HG02678 (cell line): ENCODE results near the gene TEX10.
"Not testable (repeated sequence)": the region's sequence is repeated elsewhere in the genome, so short reads cannot be mapped to it uniquely, and the experiment has no call there.

Experiments
- ATAC-seq: cut with Tn5 transposase; IDR thresholded peaks from one replicate; pipeline ENCODE4 v1.9.1; 2021; ENCODE audit warnings: mild to moderate bottlenecking, moderate library complexity; ENCODE audit not compliant: unreplicated experiment

The TEX10 gene

GRCh38 chr9:100351508-100351907 is 1.2 kb downstream of the TEX10 start:
- ATAC-seq, result no peak

- no peak for ATAC-seq
Observed at GRCh38 chr9:100350188-100350587, 2.6 kb downstream of the TEX10 start.

- ATAC-seq, result no peak
Observed at GRCh38 chr9:100346836-100347235, 5.9 kb downstream of the TEX10 start.

GRCh38 chr9:100341889-100342288 is 10.9 kb downstream of the TEX10 start:
- ATAC-seq, result no peak

GRCh38 chr9:100340224-100340623 is 12.5 kb downstream of the TEX10 start:
- ATAC-seq, result no peak

GRCh38 chr9:100338736-100339135 is 14.0 kb downstream of the TEX10 start:
- not testable (repeated sequence) for ATAC-seq

- no peak for ATAC-seq
Observed at GRCh38 chr9:100324594-100325200, 28.0 kb downstream of the TEX10 start.

- ATAC-seq, result no peak
Observed at GRCh38 chr9:100322954-100323536, 29.7 kb downstream of the TEX10 start.

- ATAC-seq, result no peak
Observed at GRCh38 chr9:100317706-100318105, 35.0 kb downstream of the TEX10 start.

- no peak for ATAC-seq
Observed at GRCh38 chr9:100315561-100315960, 37.2 kb downstream of the TEX10 start.

GRCh38 chr9:100309992-100310391 is 42.8 kb downstream of the TEX10 start:
- no peak for ATAC-seq

GRCh38 chr9:100308965-100309564 is 43.7 kb downstream of the TEX10 start:
- no peak for ATAC-seq

GRCh38 chr9:100307080-100307479 is 45.7 kb downstream of the TEX10 start:
- no peak for ATAC-seq

GRCh38 chr9:100306283-100306682 is 46.5 kb downstream of the TEX10 start:
- no peak for ATAC-seq

GRCh38 chr9:100303747-100304146 is 49.0 kb downstream of the TEX10 start:
- no peak for ATAC-seq

GRCh38 chr9:100298378-100298777 is 54.4 kb downstream of the TEX10 start:
- no peak for ATAC-seq

GRCh38 chr9:100296407-100296806 is 56.3 kb downstream of the TEX10 start:
- ATAC-seq, result no peak

- ATAC-seq, result no peak
Observed at GRCh38 chr9:100295240-100295639, 57.5 kb downstream of the TEX10 start.

- no peak for ATAC-seq
Observed at GRCh38 chr9:100294806-100295205, 57.9 kb downstream of the TEX10 start.

GRCh38 chr9:100294341-100294740 is 58.4 kb downstream of the TEX10 start:
- no peak for ATAC-seq

GRCh38 chr9:100292414-100292813 is 60.3 kb downstream of the TEX10 start:
- ATAC-seq, result no peak

GRCh38 chr9:100290714-100291113 is 62.0 kb downstream of the TEX10 start:
- ATAC-seq, result no peak

GRCh38 chr9:100287186-100287585 is 65.6 kb downstream of the TEX10 start:
- no peak for ATAC-seq
